ENCODE measurements around the gene TRIM22.

Gene TRIM22

DNA sequence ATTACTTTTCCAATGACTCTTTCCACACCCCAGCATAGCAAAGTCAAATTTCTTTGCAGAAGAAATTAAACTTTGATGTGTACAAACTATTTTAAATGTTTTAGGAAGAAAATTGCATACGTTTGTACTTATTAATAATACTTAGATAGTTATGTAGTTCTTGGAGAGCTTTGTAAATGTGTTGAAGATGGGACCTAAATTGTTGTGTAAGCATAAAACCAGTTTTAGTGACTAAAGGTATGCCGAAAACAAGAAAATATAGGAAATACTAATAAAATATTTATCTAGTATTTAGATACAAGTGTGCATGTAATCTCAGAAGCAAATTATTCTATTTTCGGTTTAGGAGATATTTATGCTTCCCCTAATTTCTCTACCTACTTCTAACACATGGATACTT is 60.2 kb downstream of the TRIM22 start:
- DNase-seq, result no peak

DNA sequence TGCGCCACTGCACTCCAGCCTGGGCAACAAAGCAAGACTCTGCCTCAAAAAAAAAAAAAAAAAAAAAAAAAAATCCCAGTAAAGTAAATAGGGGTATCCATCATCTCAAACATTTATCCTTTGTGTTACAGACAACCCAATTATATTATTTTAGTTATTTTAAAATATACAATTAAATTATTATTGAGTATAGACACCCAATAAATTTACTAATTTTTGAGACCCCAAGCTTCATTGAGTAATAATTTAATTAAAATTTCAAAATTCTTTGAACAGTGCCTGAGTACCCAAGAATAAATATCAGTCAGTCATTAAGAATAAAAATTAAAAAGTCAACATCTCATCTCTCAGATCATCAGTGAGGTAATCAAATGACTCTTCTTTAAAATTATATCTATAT is 64.4 kb downstream of the TRIM22 start, which contains the start of gene OR52N4:
TSS of gene OR52N4 (plus strand) at position 301 of the 400 bp plus-strand sequence. CDS start 498 bp downstream, outside the sequence.
- DNase-seq, result no peak
